ENCODE data around the gene CLCNKB.

CLCNKB gene

GRCh38 chr1:16064536-16065268 lies 21.1 kb downstream of the CLCNKB start:
- no peak overlapping the region for H3K4me3 ChIP-seq (ENCODE audit: control insufficient read depth, low read depth, low read length)
- TF ChIP-seq CTCF (IDR thresholded peaks at IDR 0.05; ENCODE audit: control insufficient read depth, insufficient read depth, low read depth, low read length, missing control alignments) = no peak
- DNase-seq (ENCODE audit: low read depth) = no peak

GRCh38 chr1:16065269-16065576 lies 21.6 kb downstream of the CLCNKB start:
- no peak for TF ChIP-seq CTCF (IDR thresholded peaks at IDR 0.05; ENCODE audit: control insufficient read depth, insufficient read depth, low read depth, low read length, missing control alignments)
- no peak overlapping the region for H3K4me3 ChIP-seq (ENCODE audit: control insufficient read depth, low read depth, low read length)
- no peak for DNase-seq (ENCODE audit: low read depth)

GRCh38 chr1:16066245-16066644 lies 22.7 kb downstream of the CLCNKB start:
- H3K4me3 ChIP-seq (ENCODE audit: control insufficient read depth, low read depth, low read length) = no peak overlapping the region
- no peak for TF ChIP-seq CTCF (IDR thresholded peaks at IDR 0.05; ENCODE audit: control insufficient read depth, insufficient read depth, low read depth, low read length, missing control alignments)
- no peak for DNase-seq (ENCODE audit: low read depth)

GRCh38 chr1:16067127-16067768 lies 23.7 kb downstream of the CLCNKB start:
- no peak overlapping the region for H3K4me3 ChIP-seq (ENCODE audit: control insufficient read depth, low read depth, low read length)
- TF ChIP-seq CTCF (IDR thresholded peaks at IDR 0.05; ENCODE audit: control insufficient read depth, insufficient read depth, low read depth, low read length, missing control alignments) = no peak
- no peak for DNase-seq (ENCODE audit: low read depth)

- no peak overlapping the region for H3K4me3 ChIP-seq (ENCODE audit: control insufficient read depth, low read depth, low read length)
- DNase-seq (ENCODE audit: low read depth) = no peak
- no peak for TF ChIP-seq CTCF (IDR thresholded peaks at IDR 0.05; ENCODE audit: control insufficient read depth, insufficient read depth, low read depth, low read length, missing control alignments)
Measured at GRCh38 chr1:16067933-16068332, 24.4 kb downstream of the CLCNKB start.

- no peak for TF ChIP-seq CTCF (IDR thresholded peaks at IDR 0.05; ENCODE audit: control insufficient read depth, insufficient read depth, low read depth, low read length, missing control alignments)
- no peak for DNase-seq (ENCODE audit: low read depth)
- no peak overlapping the region for H3K4me3 ChIP-seq (ENCODE audit: control insufficient read depth, low read depth, low read length)
Measured at GRCh38 chr1:16068356-16069270, 25.0 kb downstream of the CLCNKB start.
